Activated naive CD8-positive, alpha-beta T cell (primary cell): Measurements from ENCODE around the gene IP6K3.

ENCODE experiments used
- H3K27ac Mint-ChIP-seq: one replicate; pipeline ENCODE4 v1.8.0; 2021; ENCODE audit warnings: mixed read lengths
- H3K27me3 Mint-ChIP-seq: one replicate; pipeline ENCODE4 v1.8.0; 2021; ENCODE audit warnings: mixed read lengths
- H3K36me3 Mint-ChIP-seq: one replicate; pipeline ENCODE4 v1.8.0; 2021; ENCODE audit warnings: mixed read lengths
- H3K4me1 Mint-ChIP-seq: one replicate; pipeline ENCODE4 v1.8.0; 2021; ENCODE audit warnings: low read depth, mixed read lengths
- H3K4me3 Mint-ChIP-seq: one replicate; pipeline ENCODE4 v1.8.0; 2021; ENCODE audit warnings: mild to moderate bottlenecking, mixed read lengths
- H3K9me3 Mint-ChIP-seq: one replicate; pipeline ENCODE4 v1.8.0; 2021; ENCODE audit warnings: low read depth, mixed read lengths

Gene IP6K3

GRCh38 chr6:33758815-33759216 is 12.1 kb upstream of the IP6K3 start:
- Mint-ChIP-seq H3K9me3 (no peaks in the 10 kb centered on the region), H3K4me3 (no peak overlapping the region), H3K27me3 (no peaks in the 10 kb centered on the region), H3K27ac (no peak overlapping the region), H3K4me1 (peaks cover 4% of the 10 kb centered on the region), H3K36me3 (no peaks in the 10 kb centered on the region)

GRCh38 chr6:33757906-33758305 is 11.2 kb upstream of the IP6K3 start:
- H3K27me3 Mint-ChIP-seq = no peaks in the 10 kb centered on the region

GRCh38 chr6:33757113-33757512 is 10.4 kb upstream of the IP6K3 start:
- H3K9me3 Mint-ChIP-seq = no peaks in the 10 kb centered on the region
- no peaks in the 10 kb centered on the region for H3K36me3 Mint-ChIP-seq
- peaks cover 4% of the 10 kb centered on the region for H3K4me1 Mint-ChIP-seq
- no peak overlapping the region for H3K4me3 Mint-ChIP-seq
- no peaks in the 10 kb centered on the region for H3K27me3 Mint-ChIP-seq
- H3K27ac Mint-ChIP-seq = no peak overlapping the region

More at GRCh38 chr6:33757906-33758305, 11.2 kb upstream of the IP6K3 start:
- Mint-ChIP-seq H3K4me1 (peaks cover 4% of the 10 kb centered on the region), H3K27ac (no peak overlapping the region), H3K9me3 (no peaks in the 10 kb centered on the region), H3K4me3 (no peak overlapping the region), H3K36me3 (no peaks in the 10 kb centered on the region)

GRCh38 chr6:33756211-33756954 is 9.7 kb upstream of the IP6K3 start:
- H3K4me1 Mint-ChIP-seq = peaks cover 4% of the 10 kb centered on the region
- no peaks in the 10 kb centered on the region for H3K27me3 Mint-ChIP-seq
- no peaks in the 10 kb centered on the region for H3K36me3 Mint-ChIP-seq
- H3K9me3 Mint-ChIP-seq = no peaks in the 10 kb centered on the region
- no peak overlapping the region for H3K27ac Mint-ChIP-seq
- no peak overlapping the region for H3K4me3 Mint-ChIP-seq

- no peaks in the 10 kb centered on the region for H3K36me3 Mint-ChIP-seq
- H3K4me3 Mint-ChIP-seq = no peak overlapping the region
- no peaks in the 10 kb centered on the region for H3K27me3 Mint-ChIP-seq
- no peaks in the 10 kb centered on the region for H3K4me1 Mint-ChIP-seq
- no peak overlapping the region for H3K27ac Mint-ChIP-seq
- no peaks in the 10 kb centered on the region for H3K9me3 Mint-ChIP-seq
These were observed 8.6 kb upstream of the IP6K3 start for GRCh38 chr6:33755070-33755869.

- Mint-ChIP-seq H3K4me1 (no peaks in the 10 kb centered on the region), H3K36me3 (no peaks in the 10 kb centered on the region), H3K4me3 (no peak overlapping the region), H3K9me3 (no peaks in the 10 kb centered on the region), H3K27ac (no peak overlapping the region), H3K27me3 (no peaks in the 10 kb centered on the region)
These were observed 7.5 kb upstream of the IP6K3 start for GRCh38 chr6:33754222-33754621.

- Mint-ChIP-seq H3K9me3 (no peaks in the 10 kb centered on the region), H3K4me1 (no peaks in the 10 kb centered on the region), H3K27ac (no peak overlapping the region), H3K4me3 (no peak overlapping the region), H3K36me3 (no peaks in the 10 kb centered on the region), H3K27me3 (no peaks in the 10 kb centered on the region)
These were observed 5.9 kb upstream of the IP6K3 start for GRCh38 chr6:33752646-33753015.

GRCh38 chr6:33751771-33752645 is 5.3 kb upstream of the IP6K3 start:
- H3K4me1 Mint-ChIP-seq = no peaks in the 10 kb centered on the region
- H3K9me3 Mint-ChIP-seq = no peaks in the 10 kb centered on the region
- no peak overlapping the region for H3K4me3 Mint-ChIP-seq
- H3K27ac Mint-ChIP-seq = no peak overlapping the region
- H3K36me3 Mint-ChIP-seq = no peaks in the 10 kb centered on the region
- H3K27me3 Mint-ChIP-seq = no peaks in the 10 kb centered on the region

- no peak overlapping the region for H3K27ac Mint-ChIP-seq
- H3K4me3 Mint-ChIP-seq = no peak overlapping the region
- H3K27me3 Mint-ChIP-seq = no peaks in the 10 kb centered on the region
- H3K36me3 Mint-ChIP-seq = no peaks in the 10 kb centered on the region
- H3K9me3 Mint-ChIP-seq = no peaks in the 10 kb centered on the region
- H3K4me1 Mint-ChIP-seq = no peaks in the 10 kb centered on the region
These were observed 3.7 kb upstream of the IP6K3 start for GRCh38 chr6:33750244-33750991.

- H3K27ac Mint-ChIP-seq = no peak overlapping the region
- H3K4me1 Mint-ChIP-seq = peaks cover under 1% of the 10 kb centered on the region
- H3K9me3 Mint-ChIP-seq = no peaks in the 10 kb centered on the region
- no peaks in the 10 kb centered on the region for H3K27me3 Mint-ChIP-seq
- H3K4me3 Mint-ChIP-seq = no peak overlapping the region
- no peaks in the 10 kb centered on the region for H3K36me3 Mint-ChIP-seq
These were observed 2.7 kb upstream of the IP6K3 start for GRCh38 chr6:33749401-33749800.

GRCh38 chr6:33748841-33749240 is 2.1 kb upstream of the IP6K3 start:
- Mint-ChIP-seq H3K4me1 (peaks cover 3% of the 10 kb centered on the region), H3K9me3 (no peaks in the 10 kb centered on the region), H3K27ac (no peak overlapping the region), H3K4me3 (no peak overlapping the region), H3K36me3 (no peaks in the 10 kb centered on the region), H3K27me3 (no peaks in the 10 kb centered on the region)

GRCh38 chr6:33747823-33748222 is 1.1 kb upstream of the IP6K3 start:
- Mint-ChIP-seq H3K27me3 (no peaks in the 10 kb centered on the region), H3K4me1 (peaks cover 3% of the 10 kb centered on the region)

GRCh38 chr6:33746036-33746600 is 587 bp downstream of the IP6K3 start:
- Mint-ChIP-seq H3K4me1 (peaks cover 3% of the 10 kb centered on the region), H3K4me3 (no peak overlapping the region), H3K27ac (no peak overlapping the region), H3K27me3 (peaks cover 2% of the 10 kb centered on the region), H3K9me3 (no peaks in the 10 kb centered on the region), H3K36me3 (no peaks in the 10 kb centered on the region)

More at GRCh38 chr6:33747823-33748222, 1.1 kb upstream of the IP6K3 start:
- Mint-ChIP-seq H3K27ac (no peak overlapping the region), H3K36me3 (no peaks in the 10 kb centered on the region), H3K4me3 (no peak overlapping the region), H3K9me3 (no peaks in the 10 kb centered on the region)

GRCh38 chr6:33745548-33745947 is 1.2 kb downstream of the IP6K3 start:
- H3K4me1 Mint-ChIP-seq = peaks cover 3% of the 10 kb centered on the region
- H3K27ac Mint-ChIP-seq = no peak overlapping the region
- peaks cover 2% of the 10 kb centered on the region for H3K27me3 Mint-ChIP-seq
- no peaks in the 10 kb centered on the region for H3K36me3 Mint-ChIP-seq
- H3K9me3 Mint-ChIP-seq = no peaks in the 10 kb centered on the region
- H3K4me3 Mint-ChIP-seq = no peak overlapping the region
